GM23338 (cell line): ENCODE data around the gene EZH1. TPM values are rescaled to one million over a fixed set of nuclear protein-coding genes. Genes with fewer than 3 reads are reported as not detected.

ENCODE experiments used
- ATAC-seq: fragments of 200-7000 bp; cut with Tn5 transposase; 3 replicates; pipeline ENCODE4 v1.9.1; 2020
- DNase-seq: peaks from one replicate; pipeline ENCODE4 v3.0.0-alpha.2; 2015; ENCODE audit warnings: low spot score
- H2AFZ ChIP-seq: fragments of 200-600 bp; sonication (generic); 2 replicates; pipeline ENCODE4 v1.8.0; 2016; ENCODE audit warnings: antibody characterized with exemption, mild to moderate bottlenecking, moderate library complexity
- H3F3A ChIP-seq: fragments of 200-600 bp; sonication (generic); replicated peaks from 2 replicates; pipeline ENCODE4 v1.8.0; 2017; ENCODE audit warnings: antibody characterized with exemption, mixed run types, low read depth
- H3K27ac ChIP-seq: fragments of 200-600 bp; sonication (generic); 2 replicates; pipeline ENCODE4 v1.6.1; 2016; ENCODE audit warnings: low read depth
- H3K27me3 ChIP-seq: fragments of 200-600 bp; sonication (generic); 2 replicates; pipeline ENCODE4 v1.8.0; 2016; ENCODE audit warnings: mild to moderate bottlenecking, mixed run types, moderate library complexity; ENCODE audit not compliant: insufficient read depth
- H3K36me3 ChIP-seq: fragments of 200-600 bp; sonication (generic); 2 replicates; pipeline ENCODE4 v1.8.0; 2016; ENCODE audit warnings: mild to moderate bottlenecking; ENCODE audit not compliant: insufficient read depth
- H3K4me1 ChIP-seq: fragments of 200-600 bp; sonication (generic); 2 replicates; pipeline ENCODE4 v1.8.0; 2016; ENCODE audit warnings: mild to moderate bottlenecking, moderate library complexity; ENCODE audit not compliant: insufficient read depth
- H3K4me2 ChIP-seq: fragments of 200-600 bp; sonication (generic); 2 replicates; pipeline ENCODE4 v1.7.1; 2017; ENCODE audit warnings: mixed run types
- H3K4me3 ChIP-seq: fragments of 200-600 bp; sonication (generic); 2 replicates; pipeline ENCODE4 v1.6.1; 2016; ENCODE audit warnings: mixed run types
- H3K79me2 ChIP-seq: fragments of 200-600 bp; sonication (generic); replicated peaks from 2 replicates; pipeline ENCODE4 v1.8.0; 2017; ENCODE audit warnings: mild to moderate bottlenecking; ENCODE audit not compliant: insufficient read depth
- H3K9me2 ChIP-seq: fragments of 200-600 bp; sonication (generic); 2 replicates; pipeline ENCODE4 v1.8.0; 2017; ENCODE audit not compliant: insufficient read depth
- H4K20me1 ChIP-seq: fragments of 200-600 bp; sonication (generic); replicated peaks from 2 replicates; pipeline ENCODE4 v1.8.0; 2017; ENCODE audit warnings: mild to moderate bottlenecking; ENCODE audit not compliant: insufficient read depth
- H3K27ac Mint-ChIP-seq: 2 replicates; pipeline ENCODE4 v1.8.0; 2020; ENCODE audit warnings: inconsistent platforms, mild to moderate bottlenecking, moderate library complexity, mixed read lengths
- H3K27me3 Mint-ChIP-seq: 3 replicates; pipeline ENCODE4 v1.8.0; 2022; ENCODE audit warnings: low read depth, mild to moderate bottlenecking, moderate library complexity, mixed read lengths, inconsistent platforms; ENCODE audit not compliant: insufficient read depth, poor library complexity
- H3K36me3 Mint-ChIP-seq: 3 replicates; pipeline ENCODE4 v1.8.0; 2021; ENCODE audit warnings: low read depth, mild to moderate bottlenecking, inconsistent platforms, moderate library complexity, mixed read lengths
- H3K4me1 Mint-ChIP-seq: 3 replicates; pipeline ENCODE4 v1.8.0; 2020; ENCODE audit warnings: mild to moderate bottlenecking, inconsistent platforms, mixed read lengths
- H3K4me3 Mint-ChIP-seq: 3 replicates; pipeline ENCODE4 v1.8.0; 2021; ENCODE audit warnings: moderate library complexity, mild to moderate bottlenecking, inconsistent platforms, mixed read lengths
- H3K9me3 Mint-ChIP-seq: 3 replicates; pipeline ENCODE4 v1.8.0; 2020; ENCODE audit warnings: moderate library complexity, mild to moderate bottlenecking, inconsistent platforms, mixed read lengths
- CREB1 ChIP-seq: fragments of 250-450 bp; sonication (Bioruptor Pico); IDR thresholded peaks from 2 replicates; pipeline ENCODE4 v1.5.0; 2020; ENCODE audit warnings: low read depth, mild to moderate bottlenecking, moderate library complexity
- JUNB ChIP-seq: IDR thresholded peaks from one replicate; pipeline ENCODE4 v1.6.1; 2016; ENCODE audit warnings: antibody characterized with exemption; ENCODE audit not compliant: unreplicated experiment
- STAT1 ChIP-seq: IDR thresholded peaks from one replicate; pipeline ENCODE4 v1.6.1; 2016; ENCODE audit warnings: antibody characterized with exemption; ENCODE audit not compliant: unreplicated experiment
- ZNF114 ChIP-seq: fragments of 250-450 bp; sonication (Bioruptor Pico); IDR thresholded peaks from 2 replicates; pipeline ENCODE4 v1.5.0; 2020; ENCODE audit warnings: mild to moderate bottlenecking, moderate library complexity
- ZNF331 ChIP-seq: fragments of 250-450 bp; sonication (Bioruptor Pico); IDR thresholded peaks from 2 replicates; pipeline ENCODE4 v1.5.0; 2020; ENCODE audit warnings: low read depth, mild to moderate bottlenecking, moderate library complexity
- polyA plus RNA-seq: library from polyadenylated mRNA; unstranded; fragments of >200 nt; fragmentation: Nextera tagmentation; extraction: Ambion mirVana; gene quantifications from 2 replicates; pipeline ENCODE4 v1.2.1, GENCODE V29; 2016
- total RNA-seq: library from RNA; depleted of rRNA; stranded (reverse); fragments of >200 nt; shearing (Covaris generic); gene quantifications from 2 replicates; pipeline ENCODE4 v1.2.3, GENCODE V29; 2014
- TF ChIP-seq, protein P1 (sequence below): fragments of 250-450 bp; sonication (Bioruptor Pico); IDR thresholded peaks from 2 replicates; pipeline ENCODE4 v1.5.0; 2020; ENCODE audit warnings: mild to moderate bottlenecking, moderate library complexity
- TF ChIP-seq, protein P2 (sequence below): IDR thresholded peaks from one replicate; pipeline ENCODE4 v1.6.1; 2018; ENCODE audit warnings: antibody characterized with exemption; ENCODE audit not compliant: unreplicated experiment
- TF ChIP-seq, protein P3 (sequence below), 2 experiments: fragments of 200-600 bp in 1 of 2; sonication (generic) in 1 of 2; conservative IDR thresholded peaks; 2 replicates each; pipeline versions ENCODE4 v1.5.1 to v1.6.1; 2016 to 2017; ENCODE audit warnings: antibody characterized with exemption in 2 of 2, low read depth in 2 of 2, mild to moderate bottlenecking in 2 of 2, moderate library complexity in 1 of 2

The EZH1 gene
- total and polyA plus RNA-seq, 2 experiments from 2014 or later = 16.9 to 18.0 TPM

DNA sequence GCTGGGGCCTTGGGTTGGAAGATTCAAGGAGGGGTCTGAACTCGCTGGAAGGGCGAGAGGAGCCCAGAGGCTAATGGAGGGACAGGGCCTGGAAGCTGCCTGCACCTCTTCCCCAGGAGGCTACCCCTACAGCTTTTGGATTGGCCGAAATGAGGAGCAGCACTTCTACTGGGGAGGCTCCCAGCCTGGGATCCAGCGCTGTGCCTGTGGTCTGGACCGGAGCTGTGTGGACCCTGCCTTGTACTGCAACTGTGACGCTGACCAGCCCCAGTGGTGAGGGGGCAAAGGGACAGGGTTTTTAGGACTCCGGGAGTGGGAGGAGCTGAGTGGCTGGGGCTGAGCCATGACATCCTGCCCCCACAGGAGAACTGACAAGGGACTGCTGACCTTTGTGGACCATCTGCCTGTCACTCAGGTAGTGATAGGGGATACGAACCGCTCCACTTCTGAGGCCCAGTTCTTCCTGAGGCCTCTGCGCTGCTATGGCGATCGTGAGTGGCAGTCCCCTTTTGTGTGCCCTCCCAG is 53.8 kb downstream of the EZH1 start (continued):
- TF ChIP-seq, protein P1, sequence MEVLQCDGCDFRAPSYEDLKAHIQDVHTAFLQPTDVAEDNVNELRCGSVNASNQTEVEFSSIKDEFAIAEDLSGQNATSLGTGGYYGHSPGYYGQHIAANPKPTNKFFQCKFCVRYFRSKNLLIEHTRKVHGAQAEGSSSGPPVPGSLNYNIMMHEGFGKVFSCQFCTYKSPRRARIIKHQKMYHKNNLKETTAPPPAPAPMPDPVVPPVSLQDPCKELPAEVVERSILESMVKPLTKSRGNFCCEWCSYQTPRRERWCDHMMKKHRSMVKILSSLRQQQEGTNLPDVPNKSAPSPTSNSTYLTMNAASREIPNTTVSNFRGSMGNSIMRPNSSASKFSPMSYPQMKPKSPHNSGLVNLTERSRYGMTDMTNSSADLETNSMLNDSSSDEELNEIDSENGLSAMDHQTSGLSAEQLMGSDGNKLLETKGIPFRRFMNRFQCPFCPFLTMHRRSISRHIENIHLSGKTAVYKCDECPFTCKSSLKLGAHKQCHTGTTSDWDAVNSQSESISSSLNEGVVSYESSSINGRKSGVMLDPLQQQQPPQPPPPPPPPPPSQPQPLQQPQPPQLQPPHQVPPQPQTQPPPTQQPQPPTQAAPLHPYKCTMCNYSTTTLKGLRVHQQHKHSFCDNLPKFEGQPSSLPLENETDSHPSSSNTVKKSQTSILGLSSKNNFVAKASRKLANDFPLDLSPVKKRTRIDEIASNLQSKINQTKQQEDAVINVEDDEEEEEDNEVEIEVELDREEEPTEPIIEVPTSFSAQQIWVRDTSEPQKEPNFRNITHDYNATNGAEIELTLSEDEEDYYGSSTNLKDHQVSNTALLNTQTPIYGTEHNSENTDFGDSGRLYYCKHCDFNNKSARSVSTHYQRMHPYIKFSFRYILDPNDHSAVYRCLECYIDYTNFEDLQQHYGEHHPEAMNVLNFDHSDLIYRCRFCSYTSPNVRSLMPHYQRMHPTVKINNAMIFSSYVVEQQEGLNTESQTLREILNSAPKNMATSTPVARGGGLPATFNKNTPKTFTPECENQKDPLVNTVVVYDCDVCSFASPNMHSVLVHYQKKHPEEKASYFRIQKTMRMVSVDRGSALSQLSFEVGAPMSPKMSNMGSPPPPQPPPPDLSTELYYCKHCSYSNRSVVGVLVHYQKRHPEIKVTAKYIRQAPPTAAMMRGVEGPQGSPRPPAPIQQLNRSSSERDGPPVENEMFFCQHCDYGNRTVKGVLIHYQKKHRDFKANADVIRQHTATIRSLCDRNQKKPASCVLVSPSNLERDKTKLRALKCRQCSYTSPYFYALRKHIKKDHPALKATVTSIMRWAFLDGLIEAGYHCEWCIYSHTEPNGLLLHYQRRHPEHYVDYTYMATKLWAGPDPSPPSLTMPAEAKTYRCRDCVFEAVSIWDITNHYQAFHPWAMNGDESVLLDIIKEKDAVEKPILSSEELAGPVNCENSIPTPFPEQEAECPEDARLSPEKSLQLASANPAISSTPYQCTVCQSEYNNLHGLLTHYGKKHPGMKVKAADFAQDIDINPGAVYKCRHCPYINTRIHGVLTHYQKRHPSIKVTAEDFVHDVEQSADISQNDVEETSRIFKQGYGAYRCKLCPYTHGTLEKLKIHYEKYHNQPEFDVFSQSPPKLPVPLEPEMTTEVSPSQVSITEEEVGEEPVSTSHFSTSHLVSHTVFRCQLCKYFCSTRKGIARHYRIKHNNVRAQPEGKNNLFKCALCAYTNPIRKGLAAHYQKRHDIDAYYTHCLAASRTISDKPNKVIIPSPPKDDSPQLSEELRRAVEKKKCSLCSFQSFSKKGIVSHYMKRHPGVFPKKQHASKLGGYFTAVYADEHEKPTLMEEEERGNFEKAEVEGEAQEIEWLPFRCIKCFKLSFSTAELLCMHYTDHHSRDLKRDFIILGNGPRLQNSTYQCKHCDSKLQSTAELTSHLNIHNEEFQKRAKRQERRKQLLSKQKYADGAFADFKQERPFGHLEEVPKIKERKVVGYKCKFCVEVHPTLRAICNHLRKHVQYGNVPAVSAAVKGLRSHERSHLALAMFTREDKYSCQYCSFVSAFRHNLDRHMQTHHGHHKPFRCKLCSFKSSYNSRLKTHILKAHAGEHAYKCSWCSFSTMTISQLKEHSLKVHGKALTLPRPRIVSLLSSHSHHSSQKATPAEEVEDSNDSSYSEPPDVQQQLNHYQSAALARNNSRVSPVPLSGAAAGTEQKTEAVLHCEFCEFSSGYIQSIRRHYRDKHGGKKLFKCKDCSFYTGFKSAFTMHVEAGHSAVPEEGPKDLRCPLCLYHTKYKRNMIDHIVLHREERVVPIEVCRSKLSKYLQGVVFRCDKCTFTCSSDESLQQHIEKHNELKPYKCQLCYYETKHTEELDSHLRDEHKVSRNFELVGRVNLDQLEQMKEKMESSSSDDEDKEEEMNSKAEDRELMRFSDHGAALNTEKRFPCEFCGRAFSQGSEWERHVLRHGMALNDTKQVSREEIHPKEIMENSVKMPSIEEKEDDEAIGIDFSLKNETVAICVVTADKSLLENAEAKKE (CRISPR knock-in tag) = no peak
- TF ChIP-seq ZNF114 = no peak
- TF ChIP-seq, protein P2, sequence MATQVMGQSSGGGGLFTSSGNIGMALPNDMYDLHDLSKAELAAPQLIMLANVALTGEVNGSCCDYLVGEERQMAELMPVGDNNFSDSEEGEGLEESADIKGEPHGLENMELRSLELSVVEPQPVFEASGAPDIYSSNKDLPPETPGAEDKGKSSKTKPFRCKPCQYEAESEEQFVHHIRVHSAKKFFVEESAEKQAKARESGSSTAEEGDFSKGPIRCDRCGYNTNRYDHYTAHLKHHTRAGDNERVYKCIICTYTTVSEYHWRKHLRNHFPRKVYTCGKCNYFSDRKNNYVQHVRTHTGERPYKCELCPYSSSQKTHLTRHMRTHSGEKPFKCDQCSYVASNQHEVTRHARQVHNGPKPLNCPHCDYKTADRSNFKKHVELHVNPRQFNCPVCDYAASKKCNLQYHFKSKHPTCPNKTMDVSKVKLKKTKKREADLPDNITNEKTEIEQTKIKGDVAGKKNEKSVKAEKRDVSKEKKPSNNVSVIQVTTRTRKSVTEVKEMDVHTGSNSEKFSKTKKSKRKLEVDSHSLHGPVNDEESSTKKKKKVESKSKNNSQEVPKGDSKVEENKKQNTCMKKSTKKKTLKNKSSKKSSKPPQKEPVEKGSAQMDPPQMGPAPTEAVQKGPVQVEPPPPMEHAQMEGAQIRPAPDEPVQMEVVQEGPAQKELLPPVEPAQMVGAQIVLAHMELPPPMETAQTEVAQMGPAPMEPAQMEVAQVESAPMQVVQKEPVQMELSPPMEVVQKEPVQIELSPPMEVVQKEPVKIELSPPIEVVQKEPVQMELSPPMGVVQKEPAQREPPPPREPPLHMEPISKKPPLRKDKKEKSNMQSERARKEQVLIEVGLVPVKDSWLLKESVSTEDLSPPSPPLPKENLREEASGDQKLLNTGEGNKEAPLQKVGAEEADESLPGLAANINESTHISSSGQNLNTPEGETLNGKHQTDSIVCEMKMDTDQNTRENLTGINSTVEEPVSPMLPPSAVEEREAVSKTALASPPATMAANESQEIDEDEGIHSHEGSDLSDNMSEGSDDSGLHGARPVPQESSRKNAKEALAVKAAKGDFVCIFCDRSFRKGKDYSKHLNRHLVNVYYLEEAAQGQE = no peak
- no peak for TF ChIP-seq ZNF331 (CRISPR knock-in tag)
- no peak for TF ChIP-seq CREB1 (CRISPR knock-in tag)

DNA sequence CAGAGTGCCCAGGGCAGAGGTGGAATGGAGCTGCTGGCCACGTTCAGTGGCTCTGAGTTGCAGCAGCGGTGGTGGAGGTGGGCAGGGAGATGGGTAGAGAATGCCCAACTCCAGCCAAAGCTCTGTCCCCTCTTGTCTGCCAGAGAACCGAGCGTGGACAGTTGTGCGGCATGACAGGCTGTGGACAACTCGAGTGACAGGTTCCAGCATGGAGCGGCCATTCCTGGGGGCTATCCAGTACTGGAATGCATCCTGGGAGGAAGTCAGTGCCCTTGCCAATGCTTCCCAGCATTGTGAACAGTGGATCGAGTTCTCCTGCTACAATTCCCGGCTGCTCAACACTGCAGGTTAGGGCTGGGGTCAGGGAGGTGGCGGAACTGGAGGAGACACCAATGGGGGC is 54.2 kb downstream of the EZH1 start:
- peaks cover 11% of the 10 kb centered on the region for H3K4me1 Mint-ChIP-seq
- no peaks in the 10 kb centered on the region; the same call in 2 of the 3 replicates for H3K9me3 Mint-ChIP-seq
- Histone ChIP-seq H4K20me1 (no peaks in the 10 kb centered on the region), H3K27me3 (0 out of 2 replicates have a peak, but pooled peaks cover 2% of the 10 kb centered on the region), H3K4me3 (no peak overlapping the region), H3K36me3 (no peaks in the 10 kb centered on the region), H3K9me2 (no peaks in the 10 kb centered on the region), H3K4me2 (no peak overlapping the region), H3K79me2 (no peaks in the 10 kb centered on the region), H3K4me1 (no peaks in the 10 kb centered on the region; the same call in 1 of the 2 replicates), H2AFZ (no peak overlapping the region), H3K27ac (no peak overlapping the region), H3F3A (0 out of 2 replicates have a peak, but pooled peaks cover 4% of the 10 kb centered on the region)
- H3K4me3 Mint-ChIP-seq = no peak overlapping the region
- H3K27ac Mint-ChIP-seq = no peak overlapping the region
- peaks cover 10% of the 10 kb centered on the region for H3K27me3 Mint-ChIP-seq
- DNase-seq (no peak), ATAC-seq (no peak)
- H3K36me3 Mint-ChIP-seq = peaks cover 21% of the 10 kb centered on the region
- TF ChIP-seq JUNB = no peak
- TF ChIP-seq, protein P3, sequence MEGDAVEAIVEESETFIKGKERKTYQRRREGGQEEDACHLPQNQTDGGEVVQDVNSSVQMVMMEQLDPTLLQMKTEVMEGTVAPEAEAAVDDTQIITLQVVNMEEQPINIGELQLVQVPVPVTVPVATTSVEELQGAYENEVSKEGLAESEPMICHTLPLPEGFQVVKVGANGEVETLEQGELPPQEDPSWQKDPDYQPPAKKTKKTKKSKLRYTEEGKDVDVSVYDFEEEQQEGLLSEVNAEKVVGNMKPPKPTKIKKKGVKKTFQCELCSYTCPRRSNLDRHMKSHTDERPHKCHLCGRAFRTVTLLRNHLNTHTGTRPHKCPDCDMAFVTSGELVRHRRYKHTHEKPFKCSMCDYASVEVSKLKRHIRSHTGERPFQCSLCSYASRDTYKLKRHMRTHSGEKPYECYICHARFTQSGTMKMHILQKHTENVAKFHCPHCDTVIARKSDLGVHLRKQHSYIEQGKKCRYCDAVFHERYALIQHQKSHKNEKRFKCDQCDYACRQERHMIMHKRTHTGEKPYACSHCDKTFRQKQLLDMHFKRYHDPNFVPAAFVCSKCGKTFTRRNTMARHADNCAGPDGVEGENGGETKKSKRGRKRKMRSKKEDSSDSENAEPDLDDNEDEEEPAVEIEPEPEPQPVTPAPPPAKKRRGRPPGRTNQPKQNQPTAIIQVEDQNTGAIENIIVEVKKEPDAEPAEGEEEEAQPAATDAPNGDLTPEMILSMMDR (conservative IDR thresholded peaks at IDR 0.05; ENCODE audit: low read depth in 2 of 2) = no peak
- TF ChIP-seq STAT1 = no peak
